ENCODE results near the gene RABEP1. TPM values are rescaled to one million over a fixed set of nuclear protein-coding genes. Genes with fewer than 3 reads are reported as not detected.

Gene RABEP1
- total RNA-seq, 4 donors from 2014 or later, result 46.3 to 65.9 (median 55.8) TPM

DNA sequence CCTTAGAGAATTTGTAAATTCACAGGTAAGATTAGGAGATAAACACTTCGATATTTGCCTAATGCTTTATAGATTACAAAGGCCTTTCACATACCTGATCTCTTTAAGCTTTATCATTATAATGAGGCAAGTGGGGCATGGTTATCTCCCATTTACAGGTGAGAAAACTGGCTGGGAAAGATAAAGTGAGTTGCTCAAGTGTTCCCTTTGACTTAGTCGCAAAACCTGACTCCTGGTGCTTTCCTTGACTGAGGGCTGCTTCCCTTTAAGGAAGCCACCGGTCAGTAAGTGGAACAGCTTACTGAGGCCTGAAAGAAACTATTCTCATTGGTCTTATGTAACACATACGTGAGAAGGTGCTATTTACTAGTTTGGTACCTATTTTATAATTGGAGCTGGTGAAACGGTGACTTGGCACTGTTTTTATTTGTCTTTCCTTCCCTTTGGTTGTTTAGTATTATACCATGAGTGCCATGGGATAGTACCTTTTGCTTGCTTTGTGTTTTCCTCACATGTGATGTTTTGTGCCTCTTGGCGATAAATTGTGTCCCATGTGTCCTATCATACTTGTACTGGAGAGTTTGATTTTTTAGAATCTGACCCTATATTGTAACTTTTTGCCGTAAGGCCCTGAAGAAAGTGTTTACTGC is 80.2 kb downstream of the RABEP1 start:
- TF ChIP-seq, protein P1, sequence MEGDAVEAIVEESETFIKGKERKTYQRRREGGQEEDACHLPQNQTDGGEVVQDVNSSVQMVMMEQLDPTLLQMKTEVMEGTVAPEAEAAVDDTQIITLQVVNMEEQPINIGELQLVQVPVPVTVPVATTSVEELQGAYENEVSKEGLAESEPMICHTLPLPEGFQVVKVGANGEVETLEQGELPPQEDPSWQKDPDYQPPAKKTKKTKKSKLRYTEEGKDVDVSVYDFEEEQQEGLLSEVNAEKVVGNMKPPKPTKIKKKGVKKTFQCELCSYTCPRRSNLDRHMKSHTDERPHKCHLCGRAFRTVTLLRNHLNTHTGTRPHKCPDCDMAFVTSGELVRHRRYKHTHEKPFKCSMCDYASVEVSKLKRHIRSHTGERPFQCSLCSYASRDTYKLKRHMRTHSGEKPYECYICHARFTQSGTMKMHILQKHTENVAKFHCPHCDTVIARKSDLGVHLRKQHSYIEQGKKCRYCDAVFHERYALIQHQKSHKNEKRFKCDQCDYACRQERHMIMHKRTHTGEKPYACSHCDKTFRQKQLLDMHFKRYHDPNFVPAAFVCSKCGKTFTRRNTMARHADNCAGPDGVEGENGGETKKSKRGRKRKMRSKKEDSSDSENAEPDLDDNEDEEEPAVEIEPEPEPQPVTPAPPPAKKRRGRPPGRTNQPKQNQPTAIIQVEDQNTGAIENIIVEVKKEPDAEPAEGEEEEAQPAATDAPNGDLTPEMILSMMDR (IDR thresholded peaks at IDR 0.05), result no peak
- ATAC-seq (ENCODE audit: low FRiP score), result no peak
- no peak for DNase-seq (ENCODE audit: low spot score)

DNA sequence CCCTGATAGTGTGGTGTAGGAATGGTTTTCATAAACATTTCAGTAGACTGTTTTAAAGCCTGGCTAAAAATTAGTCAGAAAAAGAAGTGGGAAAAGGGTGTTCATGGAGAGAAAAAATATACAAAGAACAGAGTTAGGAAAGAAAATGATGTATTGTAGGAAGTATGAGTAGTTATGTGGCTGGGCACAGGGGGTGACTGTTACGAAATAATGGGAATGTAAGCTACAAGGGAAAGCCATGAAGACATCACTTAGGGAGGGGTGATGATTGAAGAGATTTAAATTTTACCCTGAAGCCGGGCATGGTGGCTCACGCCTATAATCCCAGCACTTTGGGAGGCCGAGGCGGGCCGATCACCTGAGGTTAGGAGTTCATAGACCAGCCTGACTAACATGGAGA is 82.1 kb downstream of the RABEP1 start:
- TF ChIP-seq, protein P1 (IDR thresholded peaks at IDR 0.05), result no peak
- DNase-seq (ENCODE audit: low spot score) (no peak), ATAC-seq (ENCODE audit: low FRiP score) (peak; percentile 51)

DNA sequence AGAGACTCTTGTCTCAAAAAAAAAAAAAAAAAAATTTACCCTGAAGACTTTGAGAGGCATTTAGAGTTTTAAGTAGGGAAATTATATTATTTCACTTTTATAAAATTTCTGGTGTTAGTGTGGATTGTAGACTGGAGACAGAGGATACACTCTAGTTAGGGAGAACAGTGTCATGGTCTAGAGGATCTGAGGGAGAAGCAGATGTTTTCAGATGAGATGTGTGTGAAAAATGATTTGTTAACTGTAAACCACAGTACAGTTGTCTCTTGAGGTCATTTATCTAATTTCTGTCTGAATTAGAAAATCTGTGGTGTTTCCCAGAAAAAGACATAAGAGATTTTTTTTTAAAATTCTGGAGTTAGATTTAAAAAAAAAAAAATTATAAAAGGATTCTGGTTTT is 82.6 kb downstream of the RABEP1 start:
- TF ChIP-seq, protein P1 (IDR thresholded peaks at IDR 0.05), result no peak
- no peak for DNase-seq (ENCODE audit: low spot score)
- ATAC-seq (ENCODE audit: low FRiP score), result no peak

DNA sequence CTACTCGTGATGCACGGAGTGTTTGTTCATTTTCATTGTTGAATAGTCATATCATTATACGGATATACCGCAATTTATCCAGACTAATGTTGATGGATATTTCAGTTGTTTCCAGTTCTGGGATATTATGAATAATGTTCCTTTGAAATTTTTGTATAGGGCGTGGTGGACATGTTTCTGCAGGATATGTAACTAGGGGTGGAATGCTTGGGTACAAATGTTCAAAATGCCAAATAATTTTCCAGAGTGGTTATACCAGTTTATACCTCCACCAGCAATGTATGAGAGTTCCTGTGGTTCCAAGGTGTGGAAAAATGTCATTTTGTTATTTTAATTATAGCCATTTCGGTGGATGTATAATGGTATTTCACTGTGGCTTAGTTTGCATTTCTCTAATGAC is 83.7 kb downstream of the RABEP1 start:
- no peak for ATAC-seq (ENCODE audit: low FRiP score)
- DNase-seq (ENCODE audit: low spot score), result no peak
- TF ChIP-seq, protein P1 (IDR thresholded peaks at IDR 0.05), result no peak

DNA sequence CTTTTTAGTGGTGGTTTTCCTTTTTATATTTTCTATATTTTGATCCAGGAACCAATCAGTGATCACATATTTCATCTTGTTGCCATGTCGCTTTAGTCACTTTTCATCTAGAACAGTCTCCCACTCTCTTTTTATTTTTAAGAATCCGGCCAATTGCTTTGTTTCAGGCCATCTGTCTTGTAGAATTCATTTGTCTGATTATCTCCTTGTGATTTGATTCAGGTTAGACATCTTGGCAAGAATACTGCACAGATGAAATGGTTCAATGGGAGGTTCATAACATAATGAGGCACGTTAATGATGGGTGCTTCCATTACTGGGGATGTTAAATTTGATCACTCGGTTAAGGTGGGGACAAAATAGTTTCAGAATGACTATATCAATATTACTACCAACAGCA is 88.3 kb downstream of the RABEP1 start:
- TF ChIP-seq, protein P1 (IDR thresholded peaks at IDR 0.05), result no peak
- DNase-seq (ENCODE audit: low spot score) (no peak), ATAC-seq (ENCODE audit: low FRiP score) (no peak)

DNA sequence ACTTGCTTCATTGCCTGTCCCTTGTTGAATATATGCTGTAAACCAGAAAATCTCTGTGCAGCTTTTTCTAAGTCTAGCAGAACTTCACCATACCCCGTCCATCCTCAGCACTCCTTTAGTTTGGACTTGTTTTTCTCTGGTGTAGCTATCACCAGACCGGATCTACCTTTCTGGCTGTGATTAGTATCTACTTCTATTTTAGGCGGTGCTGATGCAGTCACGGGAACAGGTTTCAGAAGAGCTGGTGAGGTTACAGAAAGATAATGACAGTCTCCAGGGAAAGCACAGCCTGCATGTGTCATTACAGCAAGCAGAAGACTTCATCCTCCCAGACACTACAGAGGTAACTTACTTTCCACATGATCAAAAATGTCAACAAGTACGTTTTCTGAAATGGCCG is 91.0 kb downstream of the RABEP1 start:
- TF ChIP-seq, protein P1 (IDR thresholded peaks at IDR 0.05), result no peak
- ATAC-seq (ENCODE audit: low FRiP score) (no peak), DNase-seq (ENCODE audit: low spot score) (no peak)

DNA sequence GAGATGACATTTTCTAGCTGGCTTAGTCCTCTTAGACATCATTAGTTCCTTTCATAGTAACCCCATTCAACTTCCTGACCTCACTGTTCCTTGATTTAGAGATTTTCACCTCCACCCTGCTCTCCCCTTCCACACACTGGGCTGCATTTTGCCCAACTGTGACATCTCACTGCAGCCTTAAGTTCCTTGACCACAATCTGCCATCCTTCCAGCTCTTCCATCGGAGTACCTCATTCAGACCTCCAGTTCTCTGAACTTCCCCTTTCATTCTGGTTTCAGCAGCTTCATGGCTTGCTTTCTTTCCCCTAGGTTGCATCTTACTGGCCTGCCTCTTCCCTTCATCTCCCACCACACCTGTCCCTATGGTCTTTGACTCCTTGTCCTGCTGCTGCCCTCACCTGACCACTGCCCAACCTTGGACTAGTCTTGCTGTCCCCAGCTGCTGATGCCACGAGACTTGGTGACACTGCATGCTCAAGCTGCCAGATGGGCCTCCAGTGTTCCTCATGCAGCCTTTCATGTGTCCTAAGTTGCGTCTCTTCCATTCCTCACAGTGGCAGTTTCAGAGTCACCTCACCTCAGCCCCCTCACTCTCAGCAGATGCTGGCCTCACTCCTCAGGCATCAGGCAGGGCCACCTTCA is 96.6 kb downstream of the RABEP1 start:
- ATAC-seq (ENCODE audit: low FRiP score) (no peak), DNase-seq (ENCODE audit: low spot score) (no peak)
- TF ChIP-seq, protein P1 (IDR thresholded peaks at IDR 0.05), result no peak
